Heart left ventricle (tissue), 13 donors: ENCODE measurements around the gene ERC1.

Experiments used
- CTCF ChIP-seq, 12 donors: fragments of 200-600 bp; sonication (generic) in 4 of 12; IDR thresholded peaks; one replicate each; pipeline versions ENCODE4 v1.5.0 to v1.8.0; 2018 to 2022; ENCODE audit warnings: antibody characterized with exemption in 12 of 12, mild to moderate bottlenecking in 5 of 12
- POLR2A ChIP-seq, 2 donors: fragments of 450-650 bp; IDR thresholded peaks; one replicate each; pipeline ENCODE4 v1.6.1; 2017; ENCODE audit warnings: antibody characterized with exemption in 2 of 2, mild to moderate bottlenecking in 2 of 2, moderate library complexity in 2 of 2
- donor health status: ischemic (EF 13 %, LVEDD 7.1; RV severe dilation, severe dysfunction).
- donor health status: DM: no; HTN: yes; CAD: no.
- donor health status: DM: no; HTN: no; CAD: no.
- donor health status: ischemic (EF 25% LVEDD 6.9; RV normal size, moderate dysfunction).
- donor health status: ischemic (EF 25% LVEDD 5.7; RV mildly dilated, moderate dysfunction).
- donor health status: ischemic (EF 35%, LVEDD 5.7; RV mildly dilated, moderate dysfunction).
- donor health status: nonischemic (EF 11% LVEDD 7.7; RV severe dilation, severe dysfunction).
- donor health status: DM: yes; HTN: yes; CAD: no.
- donor health status: PGD.
- donor health status: ischemic (EF 29% LVEDD 5.4; RV normal size, mild dysfunction).
- donor health status: nonischemic (EF 23%, LVEDD 6.1; RV moderate dilation, normal function).

- TF ChIP-seq POLR2A (IDR thresholded peaks at IDR 0.05) (no peak), CTCF (IDR thresholded peaks at IDR 0.05) (no peak)
These were observed 50.5 kb downstream of the ERC1 start for GRCh38 chr12:1041478-1041877.
